NCI-H526 (cell line): ENCODE data around the gene PDGFRB.

Experiments
- DNase-seq, 2 experiments: peaks; one replicate each; lab custom pipeline; 2025; lab: John Stamatoyannopoulos, UW

The PDGFRB gene

DNA sequence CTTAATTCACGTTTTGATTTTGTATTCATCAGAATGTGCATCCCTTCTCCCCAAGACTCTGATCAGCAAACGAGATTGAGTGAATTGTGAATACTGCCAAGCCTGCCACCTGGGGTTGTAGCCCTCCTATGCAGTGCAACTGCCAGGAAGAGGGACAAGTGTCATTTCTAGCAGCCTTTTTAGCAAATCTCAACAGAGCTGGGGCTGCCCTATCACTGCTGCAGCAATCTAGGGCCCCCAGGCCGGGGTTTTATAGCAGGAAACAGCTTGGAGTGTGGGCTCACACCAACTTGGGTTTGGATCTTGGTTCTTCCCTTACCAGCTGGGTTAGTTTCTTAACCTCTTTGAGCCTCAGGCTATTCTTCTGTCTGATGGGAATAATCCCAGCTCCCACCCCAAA lies 73.3 kb downstream of the PDGFRB start:
- no peak for DNase-seq

DNA sequence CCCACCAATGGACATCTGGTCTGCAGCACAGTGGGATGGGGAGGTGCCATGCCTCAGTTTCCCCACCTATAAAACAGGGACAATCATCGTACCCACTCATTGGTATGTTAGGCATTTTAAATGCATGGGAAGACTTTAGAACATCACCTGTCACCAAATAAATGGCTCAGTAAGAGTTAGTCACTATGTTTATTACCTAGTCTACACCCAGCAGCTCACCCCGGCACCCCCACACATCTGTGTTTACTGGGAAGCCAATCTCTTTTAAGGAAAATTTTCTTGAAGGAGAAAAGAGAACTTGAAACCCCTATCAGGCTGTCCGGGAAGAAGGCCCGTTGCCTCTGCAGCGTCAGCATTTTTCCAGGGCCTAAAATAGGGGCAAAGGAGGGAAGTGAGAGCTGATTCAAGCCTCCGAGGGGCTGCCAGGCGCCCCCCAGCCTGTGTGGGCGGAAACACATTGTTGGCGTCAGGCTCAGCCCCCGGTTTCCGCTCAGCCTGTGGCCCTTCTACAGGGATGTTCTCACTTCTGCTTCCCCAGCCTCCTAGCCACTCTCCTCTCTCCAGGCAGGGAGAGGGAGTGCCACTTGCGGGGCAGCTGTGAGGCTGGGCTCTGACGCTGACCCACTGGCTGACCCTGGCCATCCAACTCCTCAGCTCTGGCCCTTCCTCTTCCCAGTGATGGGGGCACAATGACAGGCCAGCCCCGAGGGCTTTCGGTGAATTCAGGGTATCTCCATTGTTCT lies 73.9 kb downstream of the PDGFRB start:
- DNase-seq: no peak

- DNase-seq: no peak
Observed at GRCh38 chr5:150080696-150081435, 74.8 kb downstream of the PDGFRB start.

DNA sequence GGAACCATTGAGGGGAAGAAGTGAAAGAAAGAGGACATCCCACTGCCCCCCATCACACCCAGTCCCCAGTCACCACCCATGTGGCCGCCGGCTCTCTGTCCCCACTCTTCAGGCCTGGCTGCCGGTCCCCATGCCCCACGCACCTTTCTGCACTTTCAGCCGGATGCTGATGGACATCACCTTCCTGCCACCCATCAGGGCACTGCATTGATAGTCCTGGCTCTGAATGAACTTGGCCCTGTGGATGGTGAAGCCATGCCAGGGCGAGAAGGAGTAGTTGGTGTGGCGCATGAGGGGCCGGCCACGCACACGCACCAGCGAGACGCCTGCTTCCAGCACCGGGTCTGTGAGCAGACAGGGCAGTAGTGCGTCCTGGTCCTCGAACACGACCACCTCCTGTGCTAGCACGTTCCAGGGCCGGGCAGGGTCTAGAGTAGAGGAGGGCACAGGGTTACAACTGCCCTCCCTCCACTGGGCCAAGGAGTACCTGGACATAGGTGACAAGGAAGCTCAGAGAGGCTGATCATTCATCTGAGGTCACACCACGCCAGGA lies 75.7 kb downstream of the PDGFRB start:
- DNase-seq: no peak

GRCh38 chr5:150078802-150079689 lies 76.6 kb downstream of the PDGFRB start:
- no peak for DNase-seq

GRCh38 chr5:150077996-150078801 lies 77.4 kb downstream of the PDGFRB start:
- no peak for DNase-seq

GRCh38 chr5:150077060-150077459 lies 78.6 kb downstream of the PDGFRB start:
- no peak for DNase-seq

GRCh38 chr5:150075806-150076205 lies 79.8 kb downstream of the PDGFRB start:
- DNase-seq: no peak

DNA sequence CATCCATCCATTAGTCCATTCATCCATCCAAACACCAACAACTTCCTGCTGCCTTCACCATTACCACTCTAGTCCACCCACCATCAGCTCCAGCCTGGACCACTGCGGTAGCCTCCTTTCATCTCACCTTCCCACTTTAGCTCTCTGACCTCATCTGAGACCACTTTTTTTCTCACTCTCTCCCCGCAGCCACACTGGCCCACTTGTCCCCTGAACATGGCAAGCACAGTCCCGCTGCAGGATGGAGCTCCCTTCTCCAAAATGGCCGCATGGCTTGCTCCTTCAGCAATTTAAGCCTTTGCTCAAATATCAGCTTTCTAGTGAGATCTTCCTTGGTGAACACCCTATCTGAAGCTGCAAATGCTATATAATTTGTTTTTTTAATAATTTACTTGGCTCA lies 80.4 kb downstream of the PDGFRB start:
- no peak for DNase-seq

GRCh38 chr5:150073677-150074076 lies 82.0 kb downstream of the PDGFRB start:
- DNase-seq: no peak

DNA sequence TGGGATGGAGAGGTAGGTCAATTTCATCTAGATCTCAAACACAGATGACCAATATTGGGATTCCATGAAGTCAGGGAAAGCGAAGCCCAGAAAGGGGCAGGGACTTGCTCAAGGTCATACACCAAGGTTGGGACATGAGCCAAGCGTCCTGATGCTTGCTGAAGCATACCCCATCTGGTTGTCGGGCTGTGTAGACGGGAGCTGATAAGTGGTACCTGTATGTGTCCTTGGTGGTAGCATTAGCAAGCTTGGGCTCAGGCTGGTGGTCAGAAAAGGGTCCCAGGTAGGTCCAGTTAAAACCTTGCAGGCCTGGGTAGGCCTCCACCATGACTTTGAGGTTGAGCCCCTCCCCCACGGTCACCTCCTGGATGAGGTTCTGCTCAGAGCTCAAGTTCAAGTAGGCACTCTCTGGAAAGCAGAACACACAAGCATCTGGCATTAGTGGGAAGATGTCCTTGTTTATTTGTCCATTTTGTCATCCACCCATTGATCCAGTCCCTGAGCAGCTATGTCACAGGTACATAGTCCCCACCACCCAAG lies 82.5 kb downstream of the PDGFRB start:
- DNase-seq: no peak

GRCh38 chr5:150070821-150071220 lies 84.8 kb downstream of the PDGFRB start:
- no peak for DNase-seq

- DNase-seq: no peak
Observed at GRCh38 chr5:150069672-150070627, 85.7 kb downstream of the PDGFRB start.

- no peak for DNase-seq
Observed at GRCh38 chr5:150068961-150069645, 86.5 kb downstream of the PDGFRB start.

GRCh38 chr5:150068472-150068871 lies 87.2 kb downstream of the PDGFRB start:
- DNase-seq: no peak

- DNase-seq: no peak
Observed at GRCh38 chr5:150068071-150068470, 87.6 kb downstream of the PDGFRB start.

DNA sequence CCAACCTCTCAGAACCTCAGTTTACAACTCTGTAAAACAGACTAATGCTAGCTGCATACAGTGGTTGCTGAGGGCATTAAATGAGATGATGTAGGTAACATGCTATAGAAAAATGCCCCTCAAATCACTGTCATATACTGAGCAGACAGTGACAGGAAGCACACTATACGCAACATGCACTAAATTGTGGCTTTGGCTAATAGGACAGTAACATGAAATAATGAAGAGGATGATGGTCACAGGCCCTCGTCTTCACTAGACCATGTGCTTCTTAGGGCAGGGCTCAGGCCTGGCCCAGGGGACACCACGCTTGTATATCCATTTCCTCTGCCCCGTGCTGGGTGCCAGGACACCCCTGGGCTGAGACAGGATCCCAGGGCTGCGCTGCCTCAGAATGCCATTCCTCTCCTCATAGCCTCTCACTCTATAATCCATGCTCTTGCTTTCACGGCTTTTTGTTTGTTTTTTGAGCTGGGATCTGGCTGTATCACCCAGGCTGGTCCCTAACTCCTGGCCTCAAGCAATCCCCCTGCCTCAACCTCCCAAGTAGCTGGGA lies 88.2 kb downstream of the PDGFRB start:
- no peak for DNase-seq

- no peak for DNase-seq
Observed at GRCh38 chr5:150066901-150067396, 88.7 kb downstream of the PDGFRB start.

DNA sequence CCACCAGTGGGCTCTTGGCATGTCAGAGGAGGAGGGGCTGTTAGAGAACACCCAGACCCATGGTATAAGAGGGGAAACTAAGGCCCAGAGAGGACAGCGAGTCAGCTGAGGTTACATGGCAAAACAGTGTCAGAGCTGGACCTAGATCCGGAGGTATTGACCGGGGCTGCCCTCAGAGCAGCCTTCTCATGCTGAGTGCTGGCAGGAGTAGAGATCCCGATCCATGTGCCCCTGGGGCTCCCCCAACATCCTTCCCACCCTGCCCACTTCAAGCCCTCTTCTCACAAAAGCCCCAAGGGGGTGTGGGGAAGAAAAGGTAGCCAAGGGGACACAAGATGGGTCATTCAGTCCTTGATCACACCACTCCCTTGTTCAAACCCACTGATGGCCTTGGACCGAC lies 89.2 kb downstream of the PDGFRB start:
- no peak for DNase-seq
